ENCODE data around the gene MYO1H.

Gene MYO1H

DNA sequence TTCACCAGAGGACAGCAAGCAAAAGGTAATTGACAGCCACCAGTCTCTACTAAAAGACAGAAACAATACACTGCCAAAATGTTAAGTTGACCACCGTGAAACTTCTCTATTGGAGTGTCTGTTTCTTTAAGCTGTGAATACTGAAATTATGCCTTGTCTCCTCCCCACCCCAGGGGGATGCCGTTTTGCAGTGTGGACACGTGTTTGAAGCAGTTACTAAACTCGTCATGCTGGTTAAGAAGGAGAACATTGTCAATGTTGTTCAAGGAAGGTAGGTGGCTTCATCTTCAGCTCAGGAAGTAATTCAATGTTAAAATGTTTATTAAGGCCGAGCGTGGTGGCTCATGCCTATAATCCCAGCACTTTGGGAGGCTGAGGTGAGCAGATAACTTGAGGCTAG, 96.6 kb downstream of the MYO1H start:
- no peak overlapping the region for H3K4me3 ChIP-seq (replicated peaks; ENCODE audit: low read depth, low read length)
- DNase-seq (ENCODE audit: extremely low read depth, insufficient read length) = no peak
- H3K36me3 ChIP-seq (ENCODE audit: control insufficient read depth, insufficient read depth, low read length) = peaks cover 10% of the 10 kb centered on the region
- TF ChIP-seq, protein P1, sequence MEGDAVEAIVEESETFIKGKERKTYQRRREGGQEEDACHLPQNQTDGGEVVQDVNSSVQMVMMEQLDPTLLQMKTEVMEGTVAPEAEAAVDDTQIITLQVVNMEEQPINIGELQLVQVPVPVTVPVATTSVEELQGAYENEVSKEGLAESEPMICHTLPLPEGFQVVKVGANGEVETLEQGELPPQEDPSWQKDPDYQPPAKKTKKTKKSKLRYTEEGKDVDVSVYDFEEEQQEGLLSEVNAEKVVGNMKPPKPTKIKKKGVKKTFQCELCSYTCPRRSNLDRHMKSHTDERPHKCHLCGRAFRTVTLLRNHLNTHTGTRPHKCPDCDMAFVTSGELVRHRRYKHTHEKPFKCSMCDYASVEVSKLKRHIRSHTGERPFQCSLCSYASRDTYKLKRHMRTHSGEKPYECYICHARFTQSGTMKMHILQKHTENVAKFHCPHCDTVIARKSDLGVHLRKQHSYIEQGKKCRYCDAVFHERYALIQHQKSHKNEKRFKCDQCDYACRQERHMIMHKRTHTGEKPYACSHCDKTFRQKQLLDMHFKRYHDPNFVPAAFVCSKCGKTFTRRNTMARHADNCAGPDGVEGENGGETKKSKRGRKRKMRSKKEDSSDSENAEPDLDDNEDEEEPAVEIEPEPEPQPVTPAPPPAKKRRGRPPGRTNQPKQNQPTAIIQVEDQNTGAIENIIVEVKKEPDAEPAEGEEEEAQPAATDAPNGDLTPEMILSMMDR (IDR thresholded peaks at IDR 0.05; ENCODE audit: insufficient read depth, low read length, poor library complexity, severe bottlenecking) = no peak
- no peaks in the 10 kb centered on the region for H3K27me3 ChIP-seq (replicated peaks; ENCODE audit: control insufficient read depth, insufficient read depth, low read length)

DNA sequence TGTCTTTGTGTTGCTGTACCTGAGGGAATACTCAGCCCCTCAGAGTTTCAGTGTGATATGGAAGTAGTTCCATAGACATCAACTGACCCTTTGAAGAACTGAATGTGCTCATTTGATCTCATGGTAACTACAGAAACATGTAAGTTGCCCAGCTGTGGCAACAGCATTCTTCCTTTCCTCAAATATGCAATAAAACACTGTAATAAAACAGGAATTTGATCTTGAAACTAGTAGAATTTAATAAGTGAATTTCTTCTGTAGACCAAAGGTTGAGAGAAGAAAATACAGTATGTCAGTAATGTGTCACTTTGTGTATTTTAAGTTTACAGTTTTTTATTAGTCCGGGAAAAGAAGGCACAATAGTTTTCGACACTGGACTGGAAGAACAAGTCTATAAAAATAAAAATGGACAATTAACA, 97.5 kb downstream of the MYO1H start:
- no peak for DNase-seq (ENCODE audit: extremely low read depth, insufficient read length)
- Histone ChIP-seq H3K36me3 (ENCODE audit: control insufficient read depth, insufficient read depth, low read length) (peaks cover 11% of the 10 kb centered on the region), H3K4me3 (replicated peaks; ENCODE audit: low read depth, low read length) (no peak overlapping the region), H3K27me3 (replicated peaks; ENCODE audit: control insufficient read depth, insufficient read depth, low read length) (no peaks in the 10 kb centered on the region)
- TF ChIP-seq, protein P1 (IDR thresholded peaks at IDR 0.05; ENCODE audit: insufficient read depth, low read length, poor library complexity, severe bottlenecking) = no peak

DNA sequence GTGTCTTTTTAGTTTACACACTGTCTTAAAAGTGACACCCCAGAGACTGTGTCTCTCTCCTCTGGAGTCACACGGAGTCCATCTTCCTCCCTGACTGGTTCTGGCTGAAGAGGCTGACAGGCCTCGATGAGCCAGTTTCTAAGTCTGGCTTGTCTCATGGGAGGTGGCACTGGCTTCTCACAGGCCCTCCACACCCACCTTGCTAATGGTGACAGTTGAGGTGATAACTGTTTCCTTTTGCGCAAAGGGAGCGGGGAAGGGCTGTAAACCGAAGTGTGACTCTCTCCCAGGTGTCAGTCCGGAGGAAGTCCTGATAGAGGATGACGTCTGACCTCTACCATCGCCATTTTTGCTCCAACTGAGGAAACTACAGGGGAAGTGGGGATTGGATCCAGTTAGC, 99.2 kb downstream of the MYO1H start:
- TF ChIP-seq, protein P1 (IDR thresholded peaks at IDR 0.05; ENCODE audit: insufficient read depth, low read length, poor library complexity, severe bottlenecking) = no peak
- DNase-seq (ENCODE audit: extremely low read depth, insufficient read length) = no peak
- Histone ChIP-seq H3K27me3 (replicated peaks; ENCODE audit: control insufficient read depth, insufficient read depth, low read length) (no peaks in the 10 kb centered on the region), H3K4me3 (replicated peaks; ENCODE audit: low read depth, low read length) (no peak overlapping the region), H3K36me3 (ENCODE audit: control insufficient read depth, insufficient read depth, low read length) (peaks cover 13% of the 10 kb centered on the region)

DNA sequence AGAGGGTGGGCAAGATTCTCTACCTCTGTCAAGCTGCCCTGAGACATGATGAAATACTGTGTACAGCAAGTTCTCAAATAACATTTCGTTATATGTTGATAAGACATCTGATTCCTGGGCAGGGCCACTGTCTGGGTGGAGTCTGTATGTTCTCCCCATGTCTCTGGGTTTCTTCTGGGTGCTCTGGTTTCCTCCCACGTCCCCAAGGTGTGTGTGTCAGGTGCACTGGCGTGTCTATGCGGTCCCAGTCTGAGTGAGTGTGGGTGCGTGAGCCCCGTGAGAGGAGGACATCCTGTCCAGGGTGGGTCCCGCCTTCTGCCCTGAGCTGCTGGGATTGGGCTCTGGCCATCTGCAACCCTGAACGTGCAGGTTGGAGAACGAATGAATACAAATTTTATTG, 99.8 kb downstream of the MYO1H start:
- no peaks in the 10 kb centered on the region for H3K27me3 ChIP-seq (replicated peaks; ENCODE audit: control insufficient read depth, insufficient read depth, low read length)
- H3K4me3 ChIP-seq (replicated peaks; ENCODE audit: low read depth, low read length) = no peak overlapping the region
- DNase-seq (ENCODE audit: extremely low read depth, insufficient read length) = no peak
- TF ChIP-seq, protein P1 (IDR thresholded peaks at IDR 0.05; ENCODE audit: insufficient read depth, low read length, poor library complexity, severe bottlenecking) = no peak
- peaks cover 15% of the 10 kb centered on the region for H3K36me3 ChIP-seq (ENCODE audit: control insufficient read depth, insufficient read depth, low read length)

DNA sequence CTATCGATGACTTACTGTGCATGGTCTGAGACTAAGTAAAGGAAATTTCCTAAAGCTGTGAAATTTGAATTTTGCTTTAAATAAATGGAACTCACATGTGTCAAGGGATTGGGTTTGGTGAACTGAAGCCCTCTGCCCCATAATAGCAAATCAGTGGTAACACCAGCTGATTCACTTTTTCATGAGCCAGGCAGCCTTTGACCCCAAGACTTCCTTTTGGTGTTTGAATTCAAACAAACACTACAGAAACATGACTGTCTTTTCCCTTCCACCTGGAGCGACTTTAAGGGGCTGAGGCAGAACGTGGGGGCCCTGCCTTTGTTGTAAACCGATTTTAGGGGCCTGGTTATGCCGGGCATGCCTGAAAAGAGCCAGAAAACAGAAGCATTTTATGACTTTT, 100.6 kb downstream of the MYO1H start:
- TF ChIP-seq, protein P1 (IDR thresholded peaks at IDR 0.05; ENCODE audit: insufficient read depth, low read length, poor library complexity, severe bottlenecking) = no peak
- Histone ChIP-seq H3K36me3 (ENCODE audit: control insufficient read depth, insufficient read depth, low read length) (peaks cover 18% of the 10 kb centered on the region), H3K4me3 (replicated peaks; ENCODE audit: low read depth, low read length) (no peak overlapping the region), H3K27me3 (replicated peaks; ENCODE audit: control insufficient read depth, insufficient read depth, low read length) (no peaks in the 10 kb centered on the region)
- DNase-seq (ENCODE audit: extremely low read depth, insufficient read length) = no peak

DNA sequence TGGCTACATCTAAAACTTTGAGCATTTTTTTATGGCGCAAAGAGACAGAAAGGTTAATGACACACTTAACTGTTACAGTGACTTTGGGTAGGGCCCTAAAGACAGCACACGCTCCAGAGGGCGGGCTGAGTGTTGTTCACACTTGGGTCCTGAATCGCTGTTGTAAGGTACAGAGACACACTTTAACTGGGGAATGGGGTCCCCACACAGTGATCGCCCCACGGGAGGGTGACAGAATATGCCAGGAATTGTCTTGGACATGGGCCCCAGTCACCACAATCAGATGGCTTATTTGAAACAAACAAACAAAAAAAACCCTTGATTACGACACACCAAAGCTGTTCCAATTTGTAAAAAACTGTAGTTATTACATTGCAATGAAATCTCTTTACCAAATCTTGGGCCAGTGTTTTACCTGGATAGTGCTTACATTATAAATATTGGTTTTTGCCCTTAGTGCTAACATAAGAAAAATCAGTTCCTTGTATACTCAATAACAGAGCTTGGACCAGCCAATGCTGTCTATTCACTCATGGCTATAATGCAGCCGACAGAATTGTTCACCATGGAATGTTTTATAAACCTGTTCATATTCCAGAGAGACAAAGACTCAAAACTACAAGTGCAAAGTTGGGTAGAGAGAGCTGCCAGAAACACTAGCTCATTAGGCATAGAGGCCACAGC, 101.1 kb downstream of the MYO1H start:
- peaks cover 18% of the 10 kb centered on the region for H3K36me3 ChIP-seq (ENCODE audit: control insufficient read depth, insufficient read depth, low read length)
- TF ChIP-seq, protein P1 (IDR thresholded peaks at IDR 0.05; ENCODE audit: insufficient read depth, low read length, poor library complexity, severe bottlenecking) = no peak
- DNase-seq (ENCODE audit: extremely low read depth, insufficient read length) = no peak
- H3K4me3 ChIP-seq (replicated peaks; ENCODE audit: low read depth, low read length) = no peak overlapping the region
- H3K27me3 ChIP-seq (replicated peaks; ENCODE audit: control insufficient read depth, insufficient read depth, low read length) = no peaks in the 10 kb centered on the region

Measured in GM06990 (cell line).